ENCODE results near the gene TNFAIP6. TPM values are rescaled to one million over a fixed set of nuclear protein-coding genes. Genes with fewer than 3 reads are reported as not detected.

The TNFAIP6 gene
- total and polyA plus RNA-seq, 2 of the 8 experiments (the other 6 are each of a cell fraction or from before 2014, with no cell fraction given) = 1.1 to 2.0 TPM

GRCh38 chr2:151347906-151348305, 9.5 kb upstream of the TNFAIP6 start:
- CTCF ChIA-PET (ENCODE audit: partially characterized antibody) = interaction anchor here (0.6 kb wide), 2 partner anchors 109 to 112 kb away, joined by 3 read pairs; no protein-coding TSS in a partner anchor
- no peak for TF ChIP-seq USF2 (IDR thresholded peaks at IDR 0.05; ENCODE audit: low read length)
- TF ChIP-seq, protein P1, sequence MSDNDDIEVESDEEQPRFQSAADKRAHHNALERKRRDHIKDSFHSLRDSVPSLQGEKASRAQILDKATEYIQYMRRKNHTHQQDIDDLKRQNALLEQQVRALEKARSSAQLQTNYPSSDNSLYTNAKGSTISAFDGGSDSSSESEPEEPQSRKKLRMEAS (IDR thresholded peaks at IDR 0.05) = no peak
- TF ChIP-seq CBX8 (IDR thresholded peaks at IDR 0.05; ENCODE audit: borderline replicate concordance, low read depth, low read length) = no peak
- no peak for TF ChIP-seq CEBPB (IDR thresholded peaks at IDR 0.05; ENCODE audit: low read depth, low read length)
- no peak for TF ChIP-seq POU5F1 (IDR thresholded peaks at IDR 0.05; ENCODE audit: low read depth, low read length)
- no peak for TF ChIP-seq GTF2F1 (IDR thresholded peaks at IDR 0.05; ENCODE audit: borderline replicate concordance, low read depth, low read length)
- TF ChIP-seq EZH2 (IDR thresholded peaks at IDR 0.05; ENCODE audit: low read depth, low read length, severe bottlenecking) = no peak
- TF ChIP-seq ASH2L (IDR thresholded peaks at IDR 0.05; ENCODE audit: low read length) = no peak
- TF ChIP-seq SP4 (IDR thresholded peaks at IDR 0.05; ENCODE audit: low read length) = no peak
- TF ChIP-seq, protein P2, sequence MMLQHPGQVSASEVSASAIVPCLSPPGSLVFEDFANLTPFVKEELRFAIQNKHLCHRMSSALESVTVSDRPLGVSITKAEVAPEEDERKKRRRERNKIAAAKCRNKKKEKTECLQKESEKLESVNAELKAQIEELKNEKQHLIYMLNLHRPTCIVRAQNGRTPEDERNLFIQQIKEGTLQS (IDR thresholded peaks at IDR 0.05; ENCODE audit: insufficient read depth, low read depth, low read length) = no peak
- TF ChIP-seq FOSL1 (IDR thresholded peaks at IDR 0.05; ENCODE audit: insufficient read depth, low read depth, low read length) = no peak
- TF ChIP-seq SUZ12 (IDR thresholded peaks at IDR 0.05; ENCODE audit: low read length) = no peak

More at GRCh38 chr2:151347906-151348305, 9.5 kb upstream of the TNFAIP6 start:
- no peaks in the 10 kb centered on the region for H3K23me2 ChIP-seq (ENCODE audit: low read depth, low read length)
- no peak overlapping the region for H2BK20ac ChIP-seq (ENCODE audit: low read length)
- H3K14ac ChIP-seq (ENCODE audit: insufficient read length) = no peak overlapping the region
- 81% methylated on average over 5 of the region's 5 CpGs; no CpG with 5 or more reads in 1 of the 2 experiments for WGBS, 2 experiments (ENCODE audit: extremely low coverage in 1 of 2, insufficient coverage in 1 of 2, insufficient read length in 1 of 2, insufficient replicate concordance in 2 of 2, low coverage in 1 of 2, low lambda C conversion rate in 2 of 2, missing lambda C conversion rate in 1 of 2)
- H4K5ac ChIP-seq (ENCODE audit: insufficient read length, low read depth, low read length) = no peak overlapping the region
- no peak overlapping the region for H3K4me3 ChIP-seq (ENCODE audit: extremely low read depth in 1 of 4, insufficient read depth in 2 of 4, low read depth in 3 of 4, low read length in 4 of 4)
- no peak overlapping the region for H3K4me2 ChIP-seq (ENCODE audit: insufficient read depth in 1 of 2, low read depth in 2 of 2, low read length in 2 of 2)
- no peak overlapping the region for H3K56ac ChIP-seq (replicated peaks; ENCODE audit: insufficient read length, low read depth, low read length)
- no peak overlapping the region for H2AK5ac ChIP-seq (ENCODE audit: low read depth, low read length)
- DNase-seq (ENCODE audit: low read depth in 1 of 2, low spot score in 2 of 2) = no peak
- no peaks in the 10 kb centered on the region for H3K79me2 ChIP-seq (ENCODE audit: control insufficient read depth in 1 of 2, insufficient read depth in 2 of 2, low read length in 2 of 2)
- no peak overlapping the region for H4K8ac ChIP-seq (ENCODE audit: extremely low read depth, insufficient read depth, low read length)
- no peak for FAIRE-seq
- no peak overlapping the region; the same call in 1 of the 2 replicates for H2BK5ac ChIP-seq (ENCODE audit: low read depth, low read length)
- no peak overlapping the region for H3K9ac ChIP-seq (replicated peaks in 1 of 4; ENCODE audit: extremely low read depth in 1 of 4, low read depth in 3 of 4, low read length in 3 of 4)
- H3K27me3 ChIP-seq (replicated peaks in 1 of 4; ENCODE audit: control insufficient read depth in 3 of 4, extremely low read depth in 1 of 4, insufficient read depth in 3 of 4, low read length in 3 of 4) = no peaks in the 10 kb centered on the region
- no peak overlapping the region for H3K4ac ChIP-seq (replicated peaks; ENCODE audit: insufficient read length, low read depth, low read length)
- H3K23ac ChIP-seq (ENCODE audit: insufficient read length) = no peak overlapping the region
- no peaks in the 10 kb centered on the region for H3K9me3 ChIP-seq (ENCODE audit: insufficient read depth in 2 of 2, low read depth in 1 of 2, low read length in 1 of 2)
- H3K27ac ChIP-seq (ENCODE audit: low read depth, low read length) = no peak overlapping the region
- H3K4me1 ChIP-seq (replicated peaks in 1 of 4; ENCODE audit: control insufficient read depth in 3 of 4, insufficient read depth in 4 of 4, low read length in 3 of 4) = peaks cover 0 to 2% (median 0%) of the 10 kb centered on the region in 4 experiments; a peak in 1 of 7 replicates
- H4K20me1 ChIP-seq (replicated peaks in 1 of 2; ENCODE audit: control insufficient read depth in 1 of 2, insufficient read depth in 2 of 2, low read length in 2 of 2) = no peaks in the 10 kb centered on the region
- no peak overlapping the region for H4K91ac ChIP-seq (replicated peaks; ENCODE audit: insufficient read length, low read length)
- no peak overlapping the region for H2AFZ ChIP-seq (ENCODE audit: low read length)
- POLR2A ChIA-PET (ENCODE audit: partially characterized antibody) = no interaction called here
- H3K36me3 ChIP-seq (ENCODE audit: control insufficient read depth in 2 of 4, insufficient read depth in 4 of 4, low read length in 3 of 4) = no peaks in the 10 kb centered on the region
- H3K18ac ChIP-seq (ENCODE audit: extremely low read depth, low read length) = no peak overlapping the region
- H3K79me1 ChIP-seq (ENCODE audit: low read depth, low read length) = no peaks in the 10 kb centered on the region
- 0 out of 2 replicates have a peak overlapping the region, but pooled peaks have one; percentile 11 for H2BK15ac ChIP-seq (ENCODE audit: low read length)
- no peak overlapping the region for H2BK120ac ChIP-seq (replicated peaks; ENCODE audit: low read depth, low read length)
- H2BK12ac ChIP-seq (ENCODE audit: low read depth, low read length) = no peak overlapping the region

Measured in H1 (cell line).